Liver (tissue), 9 donors: ENCODE results near the gene MYO1B. TPM values are rescaled to one million over a fixed set of nuclear protein-coding genes. Genes with fewer than 3 reads are reported as not detected.

ENCODE experiments used
- DNase-seq: peaks from one replicate; pipeline ENCODE4 v3.0.0-alpha.2; 2017; ENCODE audit warnings: low spot score
- H3K27ac ChIP-seq, 2 donors: one replicate each; pipeline ENCODE4 v1.7.0; 2013; ENCODE audit warnings: inconsistent platforms in 2 of 2, low read length in 2 of 2, control low read depth in 1 of 2, low read depth in 1 of 2, mild to moderate bottlenecking in 1 of 2
- H3K27me3 ChIP-seq, 4 donors: one replicate each; pipeline versions ENCODE4 v1.6.1 to v1.7.0; 2013; ENCODE audit warnings: low read length in 3 of 4, inconsistent platforms in 1 of 4, mild to moderate bottlenecking in 1 of 4, moderate library complexity in 1 of 4; ENCODE audit not compliant: control insufficient read depth in 4 of 4, insufficient read depth in 4 of 4
- H3K36me3 ChIP-seq, 4 donors: one replicate each; pipeline versions ENCODE4 v1.6.1 to v1.7.0; 2013; ENCODE audit warnings: low read length in 3 of 4, mild to moderate bottlenecking in 3 of 4, low read depth in 1 of 4, moderate library complexity in 1 of 4; ENCODE audit not compliant: control insufficient read depth in 4 of 4, insufficient read depth in 3 of 4
- H3K4me1 ChIP-seq, 4 donors: one replicate each; pipeline versions ENCODE4 v1.6.1 to v1.7.0; 2013; ENCODE audit warnings: low read length in 3 of 4, mild to moderate bottlenecking in 3 of 4, moderate library complexity in 1 of 4; ENCODE audit not compliant: control insufficient read depth in 4 of 4, insufficient read depth in 4 of 4
- H3K4me3 ChIP-seq, 3 donors: one replicate each; pipeline versions ENCODE4 v1.6.1 to v1.7.0; 2013; ENCODE audit warnings: low read length in 3 of 3, control low read depth in 1 of 3, low read depth in 1 of 3, mild to moderate bottlenecking in 1 of 3
- H3K9ac ChIP-seq, 2 donors: one replicate each; pipeline ENCODE4 v1.7.0; 2013; ENCODE audit warnings: low read length in 2 of 2, mild to moderate bottlenecking in 2 of 2, moderate library complexity in 2 of 2, control low read depth in 1 of 2, low read depth in 1 of 2
- H3K9me3 ChIP-seq, 4 donors: one replicate each; pipeline versions ENCODE4 v1.6.1 to v1.7.0; 2013; ENCODE audit warnings: low read length in 3 of 4; ENCODE audit not compliant: control insufficient read depth in 4 of 4
- ATF3 ChIP-seq: IDR thresholded peaks from 2 replicates; pipeline ENCODE4 v1.6.1; 2016; ENCODE audit warnings: antibody characterized with exemption
- CTCF ChIP-seq: fragments of 150-350 bp; IDR thresholded peaks from 2 replicates; pipeline ENCODE4 v1.5.1; 2017; ENCODE audit warnings: improper control_type of control experiment, low read depth, low read length; ENCODE audit not compliant: missing input control
- EGR1 ChIP-seq, 2 donors: IDR thresholded peaks; 2 replicates each; pipeline ENCODE4 v1.6.1; 2016 to 2018; ENCODE audit warnings: antibody characterized with exemption in 2 of 2, low read depth in 2 of 2
- FOXA1 ChIP-seq: IDR thresholded peaks from 2 replicates; pipeline ENCODE4 v1.6.1; 2016; ENCODE audit warnings: antibody characterized with exemption
- FOXA2 ChIP-seq: IDR thresholded peaks from 2 replicates; pipeline ENCODE4 v1.6.1; 2016; ENCODE audit warnings: antibody characterized with exemption
- GABPA ChIP-seq, 2 donors: IDR thresholded peaks in 1 of 2; conservative IDR thresholded peaks in 1 of 2; 2 replicates each; pipeline ENCODE4 v1.6.1; 2016; ENCODE audit warnings: antibody characterized with exemption in 2 of 2, mild to moderate bottlenecking in 1 of 2, moderate library complexity in 1 of 2
- HNF4A ChIP-seq, 2 donors: conservative IDR thresholded peaks; 2 replicates each; pipeline ENCODE4 v1.6.1; 2016; ENCODE audit warnings: antibody characterized with exemption in 2 of 2, mild to moderate bottlenecking in 2 of 2
- HNF4G ChIP-seq: IDR thresholded peaks from 2 replicates; pipeline ENCODE4 v1.6.1; 2016; ENCODE audit warnings: antibody characterized with exemption
- JUND ChIP-seq, 2 donors: IDR thresholded peaks; 2 replicates each; pipeline ENCODE4 v1.6.1; 2016; ENCODE audit warnings: antibody characterized with exemption in 2 of 2
- MAX ChIP-seq: IDR thresholded peaks from 2 replicates; pipeline ENCODE4 v1.6.1; 2016; ENCODE audit warnings: antibody characterized with exemption
- NR2F2 ChIP-seq: IDR thresholded peaks from 2 replicates; pipeline ENCODE4 v1.6.1; 2016; ENCODE audit warnings: antibody characterized with exemption
- RAD21 ChIP-seq, 2 donors: IDR thresholded peaks; 2 replicates each; pipeline ENCODE4 v1.6.1; 2016; ENCODE audit warnings: antibody characterized with exemption in 2 of 2, mild to moderate bottlenecking in 2 of 2
- REST ChIP-seq: IDR thresholded peaks from 2 replicates; pipeline ENCODE4 v1.6.1; 2016; ENCODE audit warnings: antibody characterized with exemption, mild to moderate bottlenecking
- RXRA ChIP-seq, 2 donors: IDR thresholded peaks; 2 replicates each; pipeline ENCODE4 v1.6.1; 2017 to 2018; ENCODE audit warnings: antibody characterized with exemption in 2 of 2, mild to moderate bottlenecking in 1 of 2
- SP1 ChIP-seq: IDR thresholded peaks from 2 replicates; pipeline ENCODE4 v1.6.1; 2018; ENCODE audit warnings: antibody characterized with exemption, mild to moderate bottlenecking
- TAF1 ChIP-seq: conservative IDR thresholded peaks from 2 replicates; pipeline ENCODE4 v1.6.1; 2016; ENCODE audit warnings: antibody characterized with exemption, mild to moderate bottlenecking
- YY1 ChIP-seq: IDR thresholded peaks from 2 replicates; pipeline ENCODE4 v1.6.1; 2016; ENCODE audit warnings: antibody characterized with exemption, mild to moderate bottlenecking
- ZBTB33 ChIP-seq: IDR thresholded peaks from 2 replicates; pipeline ENCODE4 v1.6.1; 2016; ENCODE audit warnings: antibody characterized with exemption
- WGBS: extraction: QIAGEN DNeasy Blood & Tissue Kit; methylation state at CpG from one replicate; pipeline ENCODE4 v1.1.7; 2013; 5-methylcytosine and 5-hydroxymethylcytosine counted together
- polyA plus RNA-seq, 2 donors: library from polyadenylated mRNA; stranded (reverse) in 1 of 2; unstranded in 1 of 2; fragments of 200-250 nt in 1 of 2; fragments of >200 nt in 1 of 2; fragmentation: Nextera tagmentation in 1 of 2; extraction: Ambion mirVana in 1 of 2; gene quantifications; one replicate each; pipeline versions ENCODE4 v1.2.1 to v1.2.3, GENCODE V29; 2013 to 2015
- total RNA-seq, 2 donors: library from RNA; depleted of rRNA; stranded (reverse); fragments of >200 nt; gene quantifications; one replicate each; pipeline ENCODE4 v1.2.3, GENCODE V29; 2014
- donor health status: healthy.
- donor health status: healthy.
- donor health status: healthy.
- donor health status: healthy.
- donor health status: healthy.

Gene MYO1B
- total and polyA plus RNA-seq, 4 donors = 66.5 to 434 (median 117) TPM

GRCh38 chr2:191233533-191233932 is 11.7 kb upstream of the MYO1B start:
- no peak overlapping the region for H3K9ac ChIP-seq
- no peaks in the 10 kb centered on the region for H3K4me1 ChIP-seq
- no peak overlapping the region for H3K27ac ChIP-seq
- no peak overlapping the region for H3K4me3 ChIP-seq
- no peaks in the 10 kb centered on the region for H3K27me3 ChIP-seq
- DNase-seq = no peak
- no peaks in the 10 kb centered on the region for H3K9me3 ChIP-seq
- TF ChIP-seq MAX = no peak
- no peak for TF ChIP-seq REST
- no peak for TF ChIP-seq RAD21 (IDR thresholded peaks at IDR 0.05)
- TF ChIP-seq TAF1 = no peak
- no peak for TF ChIP-seq GABPA (IDR thresholded peaks at IDR 0.05 in 1 of 2, conservative IDR thresholded peaks at IDR 0.05 in 1 of 2)
- no peak for TF ChIP-seq HNF4G
- no peak for TF ChIP-seq JUND (IDR thresholded peaks at IDR 0.05)
- no peak for TF ChIP-seq NR2F2
- no peak for TF ChIP-seq RXRA (IDR thresholded peaks at IDR 0.05)
- no peak for TF ChIP-seq HNF4A (conservative IDR thresholded peaks at IDR 0.05)
- TF ChIP-seq CTCF = no peak
- H3K36me3 ChIP-seq = no peaks in the 10 kb centered on the region
- WGBS = 76% methylated on average over 5 of the region's 5 CpGs

GRCh38 chr2:191234376-191234775 is 10.8 kb upstream of the MYO1B start:
- H3K4me3 ChIP-seq = no peak overlapping the region
- 83% methylated on average over 1 of the region's 1 CpG for WGBS
- no peaks in the 10 kb centered on the region for H3K4me1 ChIP-seq
- DNase-seq = no peak
- H3K9me3 ChIP-seq = no peaks in the 10 kb centered on the region
- H3K36me3 ChIP-seq = no peaks in the 10 kb centered on the region
- H3K27me3 ChIP-seq = no peaks in the 10 kb centered on the region
- H3K27ac ChIP-seq = no peak overlapping the region
- H3K9ac ChIP-seq = no peak overlapping the region
- TF ChIP-seq YY1 (no peak), JUND (IDR thresholded peaks at IDR 0.05) (no peak), SP1 (no peak), HNF4A (conservative IDR thresholded peaks at IDR 0.05) (no peak), RXRA (IDR thresholded peaks at IDR 0.05) (no peak), ATF3 (no peak), RAD21 (IDR thresholded peaks at IDR 0.05) (no peak), HNF4G (no peak), TAF1 (no peak), NR2F2 (no peak), ZBTB33 (no peak), FOXA2 (no peak), FOXA1 (no peak), MAX (no peak), CTCF (no peak), REST (no peak), EGR1 (IDR thresholded peaks at IDR 0.05; ENCODE audit: low read depth in 2 of 2) (no peak)
